OCI-LY1 (cell line): ENCODE results near the gene ST14.

Source experiments
- H2AFZ ChIP-seq: fragments of 200-600 bp; sonication (generic), shearing (Covaris generic); 2 replicates; pipeline ENCODE4 v1.6.0; 2014; ENCODE audit warnings: antibody characterized with exemption, mild to moderate bottlenecking, low read length
- H3F3A ChIP-seq: fragments of 200-600 bp; sonication (generic), shearing (Covaris generic); 2 replicates; pipeline ENCODE4 v1.6.0; 2014; ENCODE audit warnings: mild to moderate bottlenecking, antibody characterized with exemption, low read length, moderate library complexity; ENCODE audit not compliant: insufficient read depth
- H3K27ac ChIP-seq: fragments of 200-600 bp; sonication (generic); 2 replicates; pipeline ENCODE4 v1.5.1; 2014; ENCODE audit warnings: low read length, mixed run types, mild to moderate bottlenecking, low read depth; ENCODE audit not compliant: poor library complexity, severe bottlenecking
- H3K27me3 ChIP-seq: fragments of 200-600 bp; sonication (generic); 2 replicates; pipeline ENCODE4 v1.6.0; 2014; ENCODE audit warnings: antibody characterized with exemption, mild to moderate bottlenecking, low read length, moderate library complexity; ENCODE audit not compliant: insufficient read depth
- H3K36me3 ChIP-seq: fragments of 200-600 bp; sonication (generic); 2 replicates; pipeline ENCODE4 v1.6.1; 2014; ENCODE audit warnings: mild to moderate bottlenecking, antibody characterized with exemption, low read length, moderate library complexity, mixed read lengths; ENCODE audit not compliant: insufficient read depth
- H3K4me1 ChIP-seq: fragments of 200-600 bp; sonication (generic); 2 replicates; pipeline ENCODE4 v1.5.1; 2014; ENCODE audit warnings: mild to moderate bottlenecking, low read length, moderate library complexity; ENCODE audit not compliant: insufficient read depth, severe bottlenecking
- H3K4me2 ChIP-seq: fragments of 200-600 bp; sonication (generic), shearing (Covaris generic); 2 replicates; pipeline ENCODE4 v1.6.1; 2014; ENCODE audit warnings: low read length
- H3K4me3 ChIP-seq: fragments of 200-600 bp; sonication (generic); 2 replicates; pipeline ENCODE4 v1.5.1; 2014; ENCODE audit warnings: low read length, low read depth, mild to moderate bottlenecking, mixed read lengths; ENCODE audit not compliant: poor library complexity, severe bottlenecking
- H3K79me2 ChIP-seq: fragments of 200-600 bp; shearing (Covaris generic); 2 replicates; pipeline ENCODE4 v1.6.1; 2016; ENCODE audit warnings: mixed run types, low read length, mixed read lengths; ENCODE audit not compliant: insufficient read depth
- H3K9ac ChIP-seq: fragments of 200-600 bp; sonication (generic), shearing (Covaris generic); 2 replicates; pipeline ENCODE4 v1.6.1; 2014; ENCODE audit warnings: mild to moderate bottlenecking, low read length, mixed read lengths
- H3K9me2 ChIP-seq: fragments of 200-600 bp; sonication (generic), shearing (Covaris generic); 2 replicates; pipeline ENCODE4 v1.6.1; 2014; ENCODE audit warnings: low read depth, mild to moderate bottlenecking, low read length, mixed read lengths
- H3K9me3 ChIP-seq: fragments of 200-600 bp; shearing (Covaris generic); 2 replicates; pipeline ENCODE4 v1.6.1; 2014; ENCODE audit warnings: low read length, mixed read lengths
- H4K20me1 ChIP-seq: fragments of 200-600 bp; sonication (generic), shearing (Covaris generic); 2 replicates; pipeline ENCODE4 v1.6.0; 2016; ENCODE audit warnings: mild to moderate bottlenecking, low read length; ENCODE audit not compliant: insufficient read depth
- EZH2 ChIP-seq: fragments of 200-600 bp; sonication (generic), shearing (Covaris generic); IDR thresholded peaks from 2 replicates; pipeline ENCODE4 v1.8.0; 2017; ENCODE audit warnings: borderline replicate concordance, mixed run types, mild to moderate bottlenecking, antibody characterized with exemption, low read length, moderate library complexity, mixed read lengths
- TF ChIP-seq, protein P1 (sequence below): fragments of 200-600 bp; sonication (generic), shearing (Covaris generic); IDR thresholded peaks from 2 replicates; pipeline ENCODE4 v1.5.1; 2017; ENCODE audit warnings: mild to moderate bottlenecking, antibody characterized with exemption, low read length, moderate library complexity, mixed read lengths

ST14 gene

DNA sequence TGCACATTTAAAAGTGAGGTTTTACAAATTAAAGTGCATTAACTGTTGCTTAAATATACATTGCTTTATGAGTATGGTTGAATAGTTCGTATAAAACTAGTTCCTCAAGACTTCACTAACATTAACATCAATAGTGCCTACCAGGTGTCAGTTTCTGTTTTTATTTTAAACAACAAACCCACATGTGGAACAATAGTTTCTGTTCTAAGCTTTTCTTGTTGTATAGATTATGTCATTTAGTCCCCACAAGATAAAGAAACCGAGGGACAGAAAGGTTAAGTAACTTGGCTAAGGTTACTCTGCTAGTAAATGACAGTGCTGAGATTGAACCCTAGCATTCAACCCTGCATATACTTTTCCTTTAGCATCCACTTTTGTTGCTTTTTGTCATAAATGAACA is 41.4 kb upstream of the ST14 start:
- no peaks in the 10 kb centered on the region for H3F3A ChIP-seq
- H3K4me1 ChIP-seq = peaks cover 89% of the 10 kb centered on the region
- H3K27ac ChIP-seq = peak overlapping the region; percentile 90
- H4K20me1 ChIP-seq = no peaks in the 10 kb centered on the region
- H3K9ac ChIP-seq = no peak overlapping the region; the same call in 1 of the 2 replicates
- no peaks in the 10 kb centered on the region for H3K27me3 ChIP-seq
- H3K9me3 ChIP-seq = no peaks in the 10 kb centered on the region
- no peaks in the 10 kb centered on the region for H3K9me2 ChIP-seq
- peaks cover 6% of the 10 kb centered on the region; the same call in 1 of the 2 replicates for H3K79me2 ChIP-seq
- H2AFZ ChIP-seq = no peak overlapping the region
- H3K36me3 ChIP-seq = peaks cover 33% of the 10 kb centered on the region
- H3K4me2 ChIP-seq = peak overlapping the region; percentile 44
- TF ChIP-seq, protein P1, sequence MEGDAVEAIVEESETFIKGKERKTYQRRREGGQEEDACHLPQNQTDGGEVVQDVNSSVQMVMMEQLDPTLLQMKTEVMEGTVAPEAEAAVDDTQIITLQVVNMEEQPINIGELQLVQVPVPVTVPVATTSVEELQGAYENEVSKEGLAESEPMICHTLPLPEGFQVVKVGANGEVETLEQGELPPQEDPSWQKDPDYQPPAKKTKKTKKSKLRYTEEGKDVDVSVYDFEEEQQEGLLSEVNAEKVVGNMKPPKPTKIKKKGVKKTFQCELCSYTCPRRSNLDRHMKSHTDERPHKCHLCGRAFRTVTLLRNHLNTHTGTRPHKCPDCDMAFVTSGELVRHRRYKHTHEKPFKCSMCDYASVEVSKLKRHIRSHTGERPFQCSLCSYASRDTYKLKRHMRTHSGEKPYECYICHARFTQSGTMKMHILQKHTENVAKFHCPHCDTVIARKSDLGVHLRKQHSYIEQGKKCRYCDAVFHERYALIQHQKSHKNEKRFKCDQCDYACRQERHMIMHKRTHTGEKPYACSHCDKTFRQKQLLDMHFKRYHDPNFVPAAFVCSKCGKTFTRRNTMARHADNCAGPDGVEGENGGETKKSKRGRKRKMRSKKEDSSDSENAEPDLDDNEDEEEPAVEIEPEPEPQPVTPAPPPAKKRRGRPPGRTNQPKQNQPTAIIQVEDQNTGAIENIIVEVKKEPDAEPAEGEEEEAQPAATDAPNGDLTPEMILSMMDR = no peak
- no peak for TF ChIP-seq EZH2
- no peak overlapping the region for H3K4me3 ChIP-seq

- H3F3A ChIP-seq = no peaks in the 10 kb centered on the region
- H3K4me2 ChIP-seq = peak overlapping the region; percentile 44
- H3K9ac ChIP-seq = no peak overlapping the region; the same call in 1 of the 2 replicates
- H4K20me1 ChIP-seq = no peaks in the 10 kb centered on the region
- H3K9me3 ChIP-seq = no peaks in the 10 kb centered on the region
- H2AFZ ChIP-seq = no peak overlapping the region
- H3K27ac ChIP-seq = peak overlapping the region; percentile 90
- H3K4me3 ChIP-seq = peak overlapping the region; percentile 15
- no peaks in the 10 kb centered on the region for H3K27me3 ChIP-seq
- TF ChIP-seq EZH2 = no peak
- TF ChIP-seq, protein P1 = no peak
- H3K4me1 ChIP-seq = peaks cover 87% of the 10 kb centered on the region
- H3K79me2 ChIP-seq = peaks cover 6% of the 10 kb centered on the region; the same call in 1 of the 2 replicates
- H3K36me3 ChIP-seq = peaks cover 35% of the 10 kb centered on the region
- no peaks in the 10 kb centered on the region for H3K9me2 ChIP-seq
These were observed 40.8 kb upstream of the ST14 start for GRCh38 chr11:130118636-130119387.

GRCh38 chr11:130120045-130120444 is 39.5 kb upstream of the ST14 start:
- Histone ChIP-seq H3K27me3 (no peaks in the 10 kb centered on the region), H3K9me2 (no peaks in the 10 kb centered on the region), H3K4me3 (no peak overlapping the region), H4K20me1 (no peaks in the 10 kb centered on the region), H3F3A (no peaks in the 10 kb centered on the region), H2AFZ (no peak overlapping the region), H3K4me2 (peak overlapping the region; percentile 40; the same call in 1 of the 2 replicates), H3K9ac (peak overlapping the region; percentile 10; the same call in 1 of the 2 replicates), H3K4me1 (peaks cover 75% of the 10 kb centered on the region), H3K36me3 (peaks cover 43% of the 10 kb centered on the region), H3K79me2 (peaks cover 3% of the 10 kb centered on the region; the same call in 1 of the 2 replicates), H3K9me3 (no peaks in the 10 kb centered on the region), H3K27ac (peak overlapping the region; percentile 90)
- TF ChIP-seq, protein P1 = no peak
- TF ChIP-seq EZH2 = no peak
